ENCODE data around the gene DLG4. TPM values are rescaled to one million over a fixed set of nuclear protein-coding genes. Genes with fewer than 3 reads are reported as not detected.

DLG4 gene
- total RNA-seq, 1 experiment from 2014 or later = 59.7 TPM

DNA sequence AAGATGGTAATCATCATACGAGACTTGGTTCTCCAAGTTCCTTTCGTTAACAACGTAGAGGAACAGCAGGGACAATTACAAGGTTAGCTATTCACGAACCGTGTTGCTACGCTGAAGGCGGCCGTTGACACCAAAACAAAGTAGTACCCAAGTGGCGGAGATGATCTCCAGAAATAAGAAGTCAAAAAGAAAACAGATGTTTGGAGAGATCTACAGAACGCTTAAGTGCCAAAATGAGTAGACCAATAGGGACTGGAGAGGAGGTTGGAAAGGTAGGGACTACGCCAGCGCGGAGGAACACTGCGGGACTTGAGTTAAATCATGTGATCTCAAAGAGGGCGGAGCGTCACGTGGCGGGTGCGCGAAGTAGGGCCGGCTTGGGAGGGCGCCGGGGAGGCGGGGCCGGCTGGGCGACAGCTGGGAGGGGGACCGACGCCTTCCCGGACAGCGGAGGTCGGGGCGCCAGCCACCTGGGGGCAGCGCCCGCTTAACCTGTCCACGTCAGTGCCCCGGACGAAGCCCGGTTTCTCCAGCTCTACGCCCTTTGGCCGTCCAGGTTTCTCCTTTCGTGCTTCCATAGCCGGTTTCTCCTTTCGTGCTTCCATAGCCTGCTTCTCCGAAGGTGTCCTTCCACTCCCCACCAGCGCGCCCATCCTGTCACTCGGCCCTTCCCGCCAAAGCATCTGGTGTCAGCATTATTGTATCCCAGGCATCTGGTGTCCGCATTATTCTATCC, 23.2 kb upstream of the DLG4 start (continued):
- TF ChIP-seq, protein P1, sequence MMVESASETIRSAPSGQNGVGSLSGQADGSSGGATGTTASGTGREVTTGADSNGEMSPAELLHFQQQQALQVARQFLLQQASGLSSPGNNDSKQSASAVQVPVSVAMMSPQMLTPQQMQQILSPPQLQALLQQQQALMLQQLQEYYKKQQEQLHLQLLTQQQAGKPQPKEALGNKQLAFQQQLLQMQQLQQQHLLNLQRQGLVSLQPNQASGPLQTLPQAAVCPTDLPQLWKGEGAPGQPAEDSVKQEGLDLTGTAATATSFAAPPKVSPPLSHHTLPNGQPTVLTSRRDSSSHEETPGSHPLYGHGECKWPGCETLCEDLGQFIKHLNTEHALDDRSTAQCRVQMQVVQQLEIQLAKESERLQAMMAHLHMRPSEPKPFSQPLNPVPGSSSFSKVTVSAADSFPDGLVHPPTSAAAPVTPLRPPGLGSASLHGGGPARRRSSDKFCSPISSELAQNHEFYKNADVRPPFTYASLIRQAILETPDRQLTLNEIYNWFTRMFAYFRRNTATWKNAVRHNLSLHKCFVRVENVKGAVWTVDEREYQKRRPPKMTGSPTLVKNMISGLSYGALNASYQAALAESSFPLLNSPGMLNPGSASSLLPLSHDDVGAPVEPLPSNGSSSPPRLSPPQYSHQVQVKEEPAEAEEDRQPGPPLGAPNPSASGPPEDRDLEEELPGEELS (CRISPR knock-in tag; IDR thresholded peaks at IDR 0.05) = no peak; the same call in 1 of the 2 replicates
- TF ChIP-seq RORB (CRISPR knock-in tag; IDR thresholded peaks at IDR 0.05) (0 out of 2 replicates have a peak, but pooled peaks have one; percentile 24), ZNF263 (CRISPR knock-in tag; IDR thresholded peaks at IDR 0.05; ENCODE audit: low read depth) (no peak), ZNF423 (CRISPR knock-in tag; IDR thresholded peaks at IDR 0.05) (peak; percentile 29; the same call in 1 of the 2 replicates), FOXP1 (CRISPR knock-in tag; IDR thresholded peaks at IDR 0.05; ENCODE audit: borderline replicate concordance) (peak; percentile 89), OVOL2 (CRISPR knock-in tag; IDR thresholded peaks at IDR 0.05; ENCODE audit: borderline replicate concordance) (no peak), NFE2L1 (CRISPR knock-in tag; IDR thresholded peaks at IDR 0.05) (peak; percentile 74), PRRX2 (CRISPR knock-in tag; IDR thresholded peaks at IDR 0.05) (no peak), MXD4 (CRISPR knock-in tag; IDR thresholded peaks at IDR 0.05; ENCODE audit: borderline replicate concordance) (no peak), RELA (CRISPR knock-in tag; IDR thresholded peaks at IDR 0.05; ENCODE audit: borderline replicate concordance) (no peak), JAZF1 (CRISPR knock-in tag; IDR thresholded peaks at IDR 0.05) (no peak), ATF1 (CRISPR knock-in tag; IDR thresholded peaks at IDR 0.05) (no peak), GABPB1 (CRISPR knock-in tag; IDR thresholded peaks at IDR 0.05) (no peak), ELF4 (CRISPR knock-in tag; IDR thresholded peaks at IDR 0.05; ENCODE audit: low read depth) (no peak), SMAD4 (CRISPR knock-in tag; IDR thresholded peaks at IDR 0.05) (no peak), GTF2I (CRISPR knock-in tag; conservative IDR thresholded peaks at IDR 0.05) (no peak)
- TF ChIP-seq, protein P2, sequence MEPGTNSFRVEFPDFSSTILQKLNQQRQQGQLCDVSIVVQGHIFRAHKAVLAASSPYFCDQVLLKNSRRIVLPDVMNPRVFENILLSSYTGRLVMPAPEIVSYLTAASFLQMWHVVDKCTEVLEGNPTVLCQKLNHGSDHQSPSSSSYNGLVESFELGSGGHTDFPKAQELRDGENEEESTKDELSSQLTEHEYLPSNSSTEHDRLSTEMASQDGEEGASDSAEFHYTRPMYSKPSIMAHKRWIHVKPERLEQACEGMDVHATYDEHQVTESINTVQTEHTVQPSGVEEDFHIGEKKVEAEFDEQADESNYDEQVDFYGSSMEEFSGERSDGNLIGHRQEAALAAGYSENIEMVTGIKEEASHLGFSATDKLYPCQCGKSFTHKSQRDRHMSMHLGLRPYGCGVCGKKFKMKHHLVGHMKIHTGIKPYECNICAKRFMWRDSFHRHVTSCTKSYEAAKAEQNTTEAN (CRISPR knock-in tag; IDR thresholded peaks at IDR 0.05) = no peak
- TF ChIP-seq, protein P3, sequence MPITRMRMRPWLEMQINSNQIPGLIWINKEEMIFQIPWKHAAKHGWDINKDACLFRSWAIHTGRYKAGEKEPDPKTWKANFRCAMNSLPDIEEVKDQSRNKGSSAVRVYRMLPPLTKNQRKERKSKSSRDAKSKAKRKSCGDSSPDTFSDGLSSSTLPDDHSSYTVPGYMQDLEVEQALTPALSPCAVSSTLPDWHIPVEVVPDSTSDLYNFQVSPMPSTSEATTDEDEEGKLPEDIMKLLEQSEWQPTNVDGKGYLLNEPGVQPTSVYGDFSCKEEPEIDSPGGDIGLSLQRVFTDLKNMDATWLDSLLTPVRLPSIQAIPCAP (CRISPR knock-in tag; IDR thresholded peaks at IDR 0.05) = no peak
- TF ChIP-seq, protein P4, sequence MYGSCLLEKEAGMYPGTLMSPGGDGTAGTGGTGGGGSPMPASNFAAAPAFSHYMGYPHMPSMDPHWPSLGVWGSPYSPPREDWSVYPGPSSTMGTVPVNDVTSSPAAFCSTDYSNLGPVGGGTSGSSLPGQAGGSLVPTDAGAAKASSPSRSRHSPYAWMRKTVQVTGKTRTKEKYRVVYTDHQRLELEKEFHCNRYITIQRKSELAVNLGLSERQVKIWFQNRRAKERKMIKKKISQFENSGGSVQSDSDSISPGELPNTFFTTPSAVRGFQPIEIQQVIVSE (CRISPR knock-in tag; IDR thresholded peaks at IDR 0.05; ENCODE audit: borderline replicate concordance) = no peak; the same call in 1 of the 2 replicates
- TF ChIP-seq, protein P5, sequence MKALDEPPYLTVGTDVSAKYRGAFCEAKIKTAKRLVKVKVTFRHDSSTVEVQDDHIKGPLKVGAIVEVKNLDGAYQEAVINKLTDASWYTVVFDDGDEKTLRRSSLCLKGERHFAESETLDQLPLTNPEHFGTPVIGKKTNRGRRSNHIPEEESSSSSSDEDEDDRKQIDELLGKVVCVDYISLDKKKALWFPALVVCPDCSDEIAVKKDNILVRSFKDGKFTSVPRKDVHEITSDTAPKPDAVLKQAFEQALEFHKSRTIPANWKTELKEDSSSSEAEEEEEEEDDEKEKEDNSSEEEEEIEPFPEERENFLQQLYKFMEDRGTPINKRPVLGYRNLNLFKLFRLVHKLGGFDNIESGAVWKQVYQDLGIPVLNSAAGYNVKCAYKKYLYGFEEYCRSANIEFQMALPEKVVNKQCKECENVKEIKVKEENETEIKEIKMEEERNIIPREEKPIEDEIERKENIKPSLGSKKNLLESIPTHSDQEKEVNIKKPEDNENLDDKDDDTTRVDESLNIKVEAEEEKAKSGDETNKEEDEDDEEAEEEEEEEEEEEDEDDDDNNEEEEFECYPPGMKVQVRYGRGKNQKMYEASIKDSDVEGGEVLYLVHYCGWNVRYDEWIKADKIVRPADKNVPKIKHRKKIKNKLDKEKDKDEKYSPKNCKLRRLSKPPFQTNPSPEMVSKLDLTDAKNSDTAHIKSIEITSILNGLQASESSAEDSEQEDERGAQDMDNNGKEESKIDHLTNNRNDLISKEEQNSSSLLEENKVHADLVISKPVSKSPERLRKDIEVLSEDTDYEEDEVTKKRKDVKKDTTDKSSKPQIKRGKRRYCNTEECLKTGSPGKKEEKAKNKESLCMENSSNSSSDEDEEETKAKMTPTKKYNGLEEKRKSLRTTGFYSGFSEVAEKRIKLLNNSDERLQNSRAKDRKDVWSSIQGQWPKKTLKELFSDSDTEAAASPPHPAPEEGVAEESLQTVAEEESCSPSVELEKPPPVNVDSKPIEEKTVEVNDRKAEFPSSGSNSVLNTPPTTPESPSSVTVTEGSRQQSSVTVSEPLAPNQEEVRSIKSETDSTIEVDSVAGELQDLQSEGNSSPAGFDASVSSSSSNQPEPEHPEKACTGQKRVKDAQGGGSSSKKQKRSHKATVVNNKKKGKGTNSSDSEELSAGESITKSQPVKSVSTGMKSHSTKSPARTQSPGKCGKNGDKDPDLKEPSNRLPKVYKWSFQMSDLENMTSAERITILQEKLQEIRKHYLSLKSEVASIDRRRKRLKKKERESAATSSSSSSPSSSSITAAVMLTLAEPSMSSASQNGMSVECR (CRISPR knock-in tag; IDR thresholded peaks at IDR 0.05; ENCODE audit: borderline replicate concordance) = no peak; the same call in 1 of the 2 replicates
- TF ChIP-seq, protein P6, sequence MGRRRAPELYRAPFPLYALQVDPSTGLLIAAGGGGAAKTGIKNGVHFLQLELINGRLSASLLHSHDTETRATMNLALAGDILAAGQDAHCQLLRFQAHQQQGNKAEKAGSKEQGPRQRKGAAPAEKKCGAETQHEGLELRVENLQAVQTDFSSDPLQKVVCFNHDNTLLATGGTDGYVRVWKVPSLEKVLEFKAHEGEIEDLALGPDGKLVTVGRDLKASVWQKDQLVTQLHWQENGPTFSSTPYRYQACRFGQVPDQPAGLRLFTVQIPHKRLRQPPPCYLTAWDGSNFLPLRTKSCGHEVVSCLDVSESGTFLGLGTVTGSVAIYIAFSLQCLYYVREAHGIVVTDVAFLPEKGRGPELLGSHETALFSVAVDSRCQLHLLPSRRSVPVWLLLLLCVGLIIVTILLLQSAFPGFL (CRISPR knock-in tag; IDR thresholded peaks at IDR 0.05; ENCODE audit: borderline replicate concordance) = no peak
- TF ChIP-seq, protein P7, sequence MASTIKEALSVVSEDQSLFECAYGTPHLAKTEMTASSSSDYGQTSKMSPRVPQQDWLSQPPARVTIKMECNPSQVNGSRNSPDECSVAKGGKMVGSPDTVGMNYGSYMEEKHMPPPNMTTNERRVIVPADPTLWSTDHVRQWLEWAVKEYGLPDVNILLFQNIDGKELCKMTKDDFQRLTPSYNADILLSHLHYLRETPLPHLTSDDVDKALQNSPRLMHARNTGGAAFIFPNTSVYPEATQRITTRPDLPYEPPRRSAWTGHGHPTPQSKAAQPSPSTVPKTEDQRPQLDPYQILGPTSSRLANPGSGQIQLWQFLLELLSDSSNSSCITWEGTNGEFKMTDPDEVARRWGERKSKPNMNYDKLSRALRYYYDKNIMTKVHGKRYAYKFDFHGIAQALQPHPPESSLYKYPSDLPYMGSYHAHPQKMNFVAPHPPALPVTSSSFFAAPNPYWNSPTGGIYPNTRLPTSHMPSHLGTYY (CRISPR knock-in tag; IDR thresholded peaks at IDR 0.05) = peak; percentile 19; the same call in 1 of the 2 replicates
- TF ChIP-seq, protein P8, sequence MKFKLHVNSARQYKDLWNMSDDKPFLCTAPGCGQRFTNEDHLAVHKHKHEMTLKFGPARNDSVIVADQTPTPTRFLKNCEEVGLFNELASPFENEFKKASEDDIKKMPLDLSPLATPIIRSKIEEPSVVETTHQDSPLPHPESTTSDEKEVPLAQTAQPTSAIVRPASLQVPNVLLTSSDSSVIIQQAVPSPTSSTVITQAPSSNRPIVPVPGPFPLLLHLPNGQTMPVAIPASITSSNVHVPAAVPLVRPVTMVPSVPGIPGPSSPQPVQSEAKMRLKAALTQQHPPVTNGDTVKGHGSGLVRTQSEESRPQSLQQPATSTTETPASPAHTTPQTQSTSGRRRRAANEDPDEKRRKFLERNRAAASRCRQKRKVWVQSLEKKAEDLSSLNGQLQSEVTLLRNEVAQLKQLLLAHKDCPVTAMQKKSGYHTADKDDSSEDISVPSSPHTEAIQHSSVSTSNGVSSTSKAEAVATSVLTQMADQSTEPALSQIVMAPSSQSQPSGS (CRISPR knock-in tag; IDR thresholded peaks at IDR 0.05; ENCODE audit: borderline replicate concordance, low read depth) = no peak
- TF ChIP-seq, protein P9, sequence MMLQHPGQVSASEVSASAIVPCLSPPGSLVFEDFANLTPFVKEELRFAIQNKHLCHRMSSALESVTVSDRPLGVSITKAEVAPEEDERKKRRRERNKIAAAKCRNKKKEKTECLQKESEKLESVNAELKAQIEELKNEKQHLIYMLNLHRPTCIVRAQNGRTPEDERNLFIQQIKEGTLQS (CRISPR knock-in tag; conservative IDR thresholded peaks at IDR 0.05) = no peak
